Measurements from ENCODE around the gene SCGB1D4.

SCGB1D4 gene

DNA sequence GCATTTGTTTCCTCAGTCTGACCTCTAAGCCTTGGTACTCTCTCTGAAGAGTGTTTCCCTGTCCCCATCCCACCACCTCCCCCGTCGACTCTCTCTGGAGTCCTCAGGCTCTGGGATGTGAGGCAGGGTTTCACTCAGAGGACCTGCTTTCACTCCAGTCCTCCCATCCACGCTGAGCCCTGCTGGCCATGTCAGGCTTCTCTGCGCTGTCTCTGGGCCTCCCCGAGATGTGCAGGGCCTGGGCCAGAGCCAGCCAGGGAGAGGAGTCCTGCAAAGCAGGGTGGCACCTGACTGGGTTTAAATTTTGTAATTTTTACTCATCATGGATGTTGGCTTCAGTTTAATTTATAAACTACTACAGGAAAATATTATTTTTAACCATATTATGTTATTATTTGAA lies 25.6 kb downstream of the SCGB1D4 start:
- DNase-seq, result no peak

DNA sequence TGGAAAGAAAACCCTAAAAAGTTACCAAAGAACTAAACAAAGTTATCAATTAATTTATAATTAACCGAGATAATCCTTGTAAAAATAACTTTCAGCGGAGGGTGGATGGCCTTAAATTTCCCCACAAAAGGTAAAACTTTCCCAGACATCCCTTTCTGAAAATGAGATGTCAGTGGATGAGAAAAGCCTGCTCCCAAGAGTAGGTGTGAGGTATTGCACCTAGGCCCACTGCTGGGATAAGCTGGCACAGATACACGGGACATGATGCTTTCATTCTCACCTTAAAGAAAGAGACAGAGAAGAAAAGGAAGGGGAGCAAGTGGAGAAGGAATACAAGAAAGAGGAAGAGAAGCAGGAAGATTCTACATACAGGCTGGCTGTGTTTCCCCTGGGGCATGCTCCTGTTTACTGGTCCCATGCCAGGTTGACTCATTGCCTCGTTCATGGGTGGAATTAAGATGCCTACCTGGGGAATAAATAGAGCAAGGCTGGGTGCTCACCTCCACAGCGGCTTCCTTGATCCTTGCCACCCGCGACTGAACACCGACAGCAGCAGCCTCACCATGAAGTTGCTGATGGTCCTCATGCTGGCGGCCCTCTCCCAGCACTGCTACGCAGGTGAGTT lies 29.1 kb downstream of the SCGB1D4 start, which contains the start of gene SCGB2A2:
SCGB2A2 (plus strand) TSS at position 505 of the 625 bp plus-strand sequence; CDS start at position 564, 59 bp downstream.
- no peak for DNase-seq

DNA sequence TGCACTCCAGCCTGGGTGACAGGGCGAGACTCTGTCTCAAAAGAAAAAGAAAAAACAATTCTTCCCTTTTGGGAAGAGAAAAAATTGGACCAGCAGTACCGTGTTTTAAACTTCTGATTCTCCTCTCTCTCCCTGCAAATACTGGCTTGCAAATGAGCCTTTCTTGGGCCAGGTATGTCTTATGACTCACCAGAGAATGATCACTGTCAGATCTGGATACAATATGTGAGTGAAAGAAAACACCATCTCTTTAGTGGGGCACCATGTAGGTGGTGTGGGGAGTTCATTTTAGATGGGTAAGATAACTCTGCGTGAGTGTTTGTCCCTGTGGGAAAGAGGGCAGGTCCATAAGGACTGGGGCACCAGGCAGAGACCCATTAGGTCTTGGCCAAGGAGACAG lies 31.3 kb downstream of the SCGB1D4 start:
- DNase-seq, result no peak

DNA sequence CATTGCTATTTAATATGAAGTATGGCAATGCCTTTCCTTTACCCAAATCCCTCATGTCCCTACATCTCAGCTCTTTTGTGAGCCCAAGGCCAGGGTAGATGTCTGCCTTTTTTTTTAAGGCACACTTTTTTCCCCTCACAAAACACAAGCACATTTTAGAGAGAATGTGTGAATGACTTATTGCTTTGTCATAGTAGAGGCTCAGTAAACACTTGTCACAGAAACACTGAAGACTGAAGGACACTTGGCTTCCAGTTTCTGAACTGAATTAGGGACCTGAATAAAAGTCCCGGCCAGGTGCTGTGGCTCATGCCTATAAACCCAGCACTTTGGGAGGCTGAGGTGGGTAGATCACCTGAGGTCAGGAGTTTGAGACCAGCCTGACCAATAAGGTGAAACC lies 31.8 kb downstream of the SCGB1D4 start:
- no peak for DNase-seq

DNA sequence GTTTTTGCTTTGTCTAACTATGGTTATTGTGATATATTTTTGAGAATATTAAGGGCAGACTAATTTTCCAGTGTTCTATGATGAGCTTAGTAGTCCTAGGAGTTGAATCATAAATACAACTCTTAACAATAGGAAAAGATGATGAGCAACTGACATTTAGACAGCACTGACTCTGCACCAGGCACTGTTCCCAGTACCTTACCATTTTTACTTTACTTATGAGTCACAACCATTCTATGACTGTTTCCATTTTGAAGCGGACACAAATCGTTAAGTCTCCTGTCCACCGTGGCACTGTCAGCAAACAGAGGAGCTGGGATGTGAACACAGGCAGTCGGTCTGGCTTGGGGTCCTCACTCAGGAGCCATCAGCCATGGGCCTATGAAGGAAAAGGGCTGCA lies 32.3 kb downstream of the SCGB1D4 start:
- DNase-seq, result no peak

DNA sequence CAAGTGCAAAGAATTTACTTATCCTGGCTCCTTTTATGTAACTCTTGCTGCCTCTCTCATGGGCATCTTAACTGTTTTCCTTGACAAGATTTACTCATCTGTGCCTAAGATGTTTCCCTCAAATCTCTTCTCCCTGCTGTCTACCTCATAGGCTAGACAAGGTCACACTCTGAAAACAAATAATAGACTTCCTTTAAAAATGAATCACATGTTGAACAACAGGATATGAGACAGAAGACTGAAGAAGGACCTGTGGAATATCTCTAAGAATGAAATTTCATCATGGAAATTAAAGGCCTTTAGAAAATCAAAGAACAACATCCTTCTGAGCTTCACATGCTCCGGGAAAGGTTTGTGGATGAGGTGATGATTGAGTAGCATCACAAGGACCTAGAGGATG lies 34.9 kb downstream of the SCGB1D4 start:
- no peak for DNase-seq

DNA sequence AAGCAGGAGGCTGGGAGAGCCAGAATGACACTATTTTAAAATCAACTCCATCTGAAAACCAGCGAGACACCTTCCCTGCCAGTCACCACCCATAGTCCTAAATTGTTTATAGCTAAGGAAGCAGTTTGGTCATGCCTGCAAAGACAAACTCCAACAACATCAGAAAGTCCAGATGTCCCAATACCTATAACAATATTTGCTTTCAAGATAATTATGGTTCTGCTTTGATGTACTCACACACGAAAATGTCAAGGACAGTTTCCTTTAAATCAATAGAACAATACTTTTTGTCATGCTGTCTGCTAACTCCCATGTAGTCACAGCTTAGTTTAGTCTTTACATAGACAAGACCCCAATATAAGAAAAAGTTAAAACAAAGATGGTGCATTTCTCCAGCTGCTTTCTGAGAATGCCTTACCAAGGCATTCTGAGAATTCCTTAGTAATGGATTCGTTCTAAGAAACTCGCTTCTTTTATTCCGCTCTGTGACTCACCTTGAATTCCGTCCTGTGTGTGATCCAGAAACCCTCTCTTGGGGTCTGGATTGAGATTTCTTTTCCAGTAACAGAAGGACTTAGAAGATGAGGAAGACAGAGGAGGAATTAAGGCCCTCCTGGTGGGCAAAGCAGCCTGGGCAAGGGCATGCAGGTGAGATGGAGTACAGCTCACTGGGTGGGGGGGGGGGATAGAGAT lies 38.5 kb downstream of the SCGB1D4 start:
- no peak for DNase-seq

DNA sequence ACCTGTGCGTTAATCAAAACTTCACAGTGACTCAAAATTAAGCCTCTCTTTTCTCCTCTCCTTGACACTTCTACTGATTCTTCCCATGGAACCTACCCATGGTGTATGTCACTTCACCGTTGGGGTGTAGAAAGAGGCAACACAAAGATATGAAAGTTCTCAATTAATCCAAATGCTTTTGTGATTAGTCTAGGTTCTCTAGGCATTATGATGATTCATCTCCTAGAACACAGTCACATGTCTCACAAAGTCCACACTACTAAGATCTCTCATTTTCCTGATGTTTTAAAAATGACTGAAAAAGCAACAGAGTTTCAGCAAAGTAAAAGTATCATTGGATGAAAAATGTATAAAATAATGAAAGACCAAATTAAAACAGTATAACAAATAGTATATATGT lies 42.6 kb downstream of the SCGB1D4 start:
- DNase-seq, result no peak

DNA sequence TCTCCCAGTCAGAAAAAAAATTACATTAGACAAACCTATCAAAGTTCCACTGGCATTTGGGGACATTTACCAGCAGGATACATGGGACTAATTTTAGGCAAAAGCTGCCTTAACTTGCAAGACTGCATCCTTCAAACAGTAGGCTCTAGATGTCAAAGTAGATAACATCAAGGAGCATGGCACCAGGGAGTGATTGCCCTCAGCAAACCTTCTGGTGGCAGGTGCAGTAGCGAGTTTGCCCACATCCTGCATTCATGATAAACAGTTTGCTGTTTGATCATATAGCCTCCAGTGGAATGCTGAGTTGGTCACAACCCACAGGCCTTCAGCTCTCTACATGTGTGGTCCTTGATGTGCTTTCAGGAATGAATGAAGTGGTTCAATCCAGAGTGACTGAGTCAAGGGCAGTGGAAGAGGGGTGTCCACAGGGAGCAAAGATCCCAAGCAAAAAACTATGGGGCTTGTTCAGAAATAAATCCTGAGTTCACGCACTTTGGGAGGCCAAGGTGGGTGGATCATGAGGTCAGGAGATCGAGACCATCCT lies 44.8 kb downstream of the SCGB1D4 start:
- DNase-seq, result no peak

DNA sequence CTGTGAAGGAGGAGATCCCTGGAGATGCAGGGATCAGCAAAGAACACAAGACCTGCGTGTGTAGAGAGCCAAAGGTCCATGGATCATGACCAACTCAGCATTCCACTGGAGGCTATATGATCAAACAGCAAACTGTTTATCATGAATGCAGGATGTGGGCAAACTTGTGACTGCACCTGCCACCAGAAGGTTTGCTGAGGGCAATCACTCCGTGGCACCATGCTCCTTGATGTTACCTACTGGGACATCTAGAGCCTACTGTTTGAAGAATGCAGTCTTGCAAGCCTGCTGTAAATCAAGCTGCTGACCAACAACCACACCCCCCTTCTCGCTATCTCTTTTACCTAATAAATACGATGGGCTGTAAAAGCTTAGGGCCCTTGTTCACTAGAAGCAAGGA lies 47.2 kb downstream of the SCGB1D4 start:
- no peak for DNase-seq
